Upper lobe of left lung (tissue), 6 donors: Measurements from ENCODE around the gene TTC4. TPM values are rescaled to one million over a fixed set of nuclear protein-coding genes. Genes with fewer than 3 reads are reported as not detected.

Experiments
- ATAC-seq, 2 donors: fragments of 200-7000 bp; cut with Tn5 transposase; one replicate each; pipeline ENCODE4 v1.9.1; 2022; ENCODE audit warnings: mild to moderate bottlenecking in 2 of 2, moderate library complexity in 2 of 2; ENCODE audit not compliant: low FRiP score in 2 of 2
- DNase-seq, 2 donors: peaks; one replicate each; pipeline ENCODE4 v3.0.0-alpha.2; 2019 to 2020
- H3K27ac ChIP-seq, 4 donors: fragments of 200-600 bp; sonication (generic); one replicate each; pipeline ENCODE4 v1.5.1; 2016 to 2019
- H3K27me3 ChIP-seq, 4 donors: fragments of 200-600 bp; sonication (generic); one replicate each; pipeline ENCODE4 v1.5.1; 2017 to 2019
- H3K36me3 ChIP-seq, 4 donors: fragments of 200-600 bp; sonication (generic); one replicate each; pipeline ENCODE4 v1.5.1; 2016 to 2019
- H3K4me1 ChIP-seq, 4 donors: fragments of 200-600 bp; sonication (generic); one replicate each; pipeline ENCODE4 v1.5.1; 2018 to 2019
- H3K4me3 ChIP-seq, 4 donors: fragments of 200-600 bp; sonication (generic); one replicate each; pipeline ENCODE4 v1.5.1; 2017 to 2019; ENCODE audit warnings: mild to moderate bottlenecking in 2 of 4, moderate library complexity in 1 of 4
- H3K9me3 ChIP-seq, 4 donors: fragments of 200-600 bp; sonication (generic); one replicate each; pipeline ENCODE4 v1.5.1; 2018 to 2019
- EP300 ChIP-seq, 4 donors: sonication (generic); formaldehyde crosslinking; IDR thresholded peaks; one replicate each; pipeline ENCODE4 v1.5.1; 2017; ENCODE audit warnings: antibody characterized with exemption in 4 of 4, control low read depth in 2 of 4
- POLR2A ChIP-seq, 4 donors: fragments of 450-650 bp; IDR thresholded peaks; one replicate each; pipeline ENCODE4 v1.5.1; 2016 to 2017; ENCODE audit warnings: antibody characterized with exemption in 4 of 4, mild to moderate bottlenecking in 2 of 4
- POLR2AphosphoS5 ChIP-seq, 2 donors: sonication (generic); formaldehyde crosslinking; IDR thresholded peaks; one replicate each; pipeline ENCODE4 v1.5.1; 2017; ENCODE audit warnings: antibody characterized with exemption in 2 of 2
- WGBS, 2 donors: methylation state at CpG; one replicate each; pipeline ENCODE4 v1.1.5; 2017 to 2018; 5-methylcytosine and 5-hydroxymethylcytosine counted together
- total RNA-seq, 6 donors: library from RNA; depleted of rRNA in 4 of 6; stranded (reverse); fragments of >200 nt in 4 of 6; gene quantifications; one replicate each; pipeline versions ENCODE4 v1.1.0 to v1.2.1, GENCODE V29; 2016 to 2021
- TF ChIP-seq, protein P1 (sequence below), 6 experiments: fragments of 450-650 bp in 4 of 6; fragments of 200-600 bp in 2 of 6; sonication (generic) in 2 of 6; IDR thresholded peaks; one replicate each; pipeline ENCODE4 v1.5.1; 2016 to 2019; ENCODE audit warnings: antibody characterized with exemption in 6 of 6
- donor health status: DM: no; HTN: no; CAD: no; lungs with moderate emphysema.
- donor health status: DM: no; HTN: yes; CAD: no; lungs with severe emphysema.

TTC4 gene
- total RNA-seq, 6 donors from 2014 or later = 6.1 to 28.1 (median 17.0) TPM

DNA sequence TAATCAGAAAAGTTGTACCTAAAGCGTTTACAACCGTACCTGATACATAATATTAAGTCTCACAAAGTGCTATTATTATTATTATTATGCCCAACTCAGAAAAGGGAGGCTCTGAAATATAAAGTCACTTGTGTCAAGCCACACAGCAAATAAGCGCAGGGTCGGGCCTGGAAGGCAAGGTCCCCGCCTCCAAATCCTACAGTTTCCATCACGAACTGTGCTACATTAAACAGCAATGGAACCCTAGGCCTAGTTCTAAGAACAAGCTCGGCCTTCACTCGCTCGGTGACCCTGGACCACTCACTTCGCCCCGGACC lies 48.1 kb downstream of the TTC4 start:
- TF ChIP-seq, protein P1, sequence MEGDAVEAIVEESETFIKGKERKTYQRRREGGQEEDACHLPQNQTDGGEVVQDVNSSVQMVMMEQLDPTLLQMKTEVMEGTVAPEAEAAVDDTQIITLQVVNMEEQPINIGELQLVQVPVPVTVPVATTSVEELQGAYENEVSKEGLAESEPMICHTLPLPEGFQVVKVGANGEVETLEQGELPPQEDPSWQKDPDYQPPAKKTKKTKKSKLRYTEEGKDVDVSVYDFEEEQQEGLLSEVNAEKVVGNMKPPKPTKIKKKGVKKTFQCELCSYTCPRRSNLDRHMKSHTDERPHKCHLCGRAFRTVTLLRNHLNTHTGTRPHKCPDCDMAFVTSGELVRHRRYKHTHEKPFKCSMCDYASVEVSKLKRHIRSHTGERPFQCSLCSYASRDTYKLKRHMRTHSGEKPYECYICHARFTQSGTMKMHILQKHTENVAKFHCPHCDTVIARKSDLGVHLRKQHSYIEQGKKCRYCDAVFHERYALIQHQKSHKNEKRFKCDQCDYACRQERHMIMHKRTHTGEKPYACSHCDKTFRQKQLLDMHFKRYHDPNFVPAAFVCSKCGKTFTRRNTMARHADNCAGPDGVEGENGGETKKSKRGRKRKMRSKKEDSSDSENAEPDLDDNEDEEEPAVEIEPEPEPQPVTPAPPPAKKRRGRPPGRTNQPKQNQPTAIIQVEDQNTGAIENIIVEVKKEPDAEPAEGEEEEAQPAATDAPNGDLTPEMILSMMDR (IDR thresholded peaks at IDR 0.05) = no peak
- TF ChIP-seq POLR2AphosphoS5 (IDR thresholded peaks at IDR 0.05) (no peak), POLR2A (IDR thresholded peaks at IDR 0.05) (no peak), EP300 (IDR thresholded peaks at IDR 0.05) (no peak)
- H3K27me3 ChIP-seq = no peaks in the 10 kb centered on the region
- peak overlapping the region; percentile 68 to 92 (median 80) for H3K4me3 ChIP-seq
- ATAC-seq = no peak
- no peaks in the 10 kb centered on the region for H3K9me3 ChIP-seq
- H3K36me3 ChIP-seq = peaks cover 0 to 2% (median 2%) of the 10 kb centered on the region in 4 donors
- H3K27ac ChIP-seq = peak overlapping the region; percentile 54 to 77 (median 72)
- H3K4me1 ChIP-seq = peaks cover 0 to 14% (median 13%) of the 10 kb centered on the region in 4 donors
- DNase-seq = no peak
- WGBS, 2 donors = 2 to 7% methylated on average over 8 to 11 of the region's 11 CpGs

DNA sequence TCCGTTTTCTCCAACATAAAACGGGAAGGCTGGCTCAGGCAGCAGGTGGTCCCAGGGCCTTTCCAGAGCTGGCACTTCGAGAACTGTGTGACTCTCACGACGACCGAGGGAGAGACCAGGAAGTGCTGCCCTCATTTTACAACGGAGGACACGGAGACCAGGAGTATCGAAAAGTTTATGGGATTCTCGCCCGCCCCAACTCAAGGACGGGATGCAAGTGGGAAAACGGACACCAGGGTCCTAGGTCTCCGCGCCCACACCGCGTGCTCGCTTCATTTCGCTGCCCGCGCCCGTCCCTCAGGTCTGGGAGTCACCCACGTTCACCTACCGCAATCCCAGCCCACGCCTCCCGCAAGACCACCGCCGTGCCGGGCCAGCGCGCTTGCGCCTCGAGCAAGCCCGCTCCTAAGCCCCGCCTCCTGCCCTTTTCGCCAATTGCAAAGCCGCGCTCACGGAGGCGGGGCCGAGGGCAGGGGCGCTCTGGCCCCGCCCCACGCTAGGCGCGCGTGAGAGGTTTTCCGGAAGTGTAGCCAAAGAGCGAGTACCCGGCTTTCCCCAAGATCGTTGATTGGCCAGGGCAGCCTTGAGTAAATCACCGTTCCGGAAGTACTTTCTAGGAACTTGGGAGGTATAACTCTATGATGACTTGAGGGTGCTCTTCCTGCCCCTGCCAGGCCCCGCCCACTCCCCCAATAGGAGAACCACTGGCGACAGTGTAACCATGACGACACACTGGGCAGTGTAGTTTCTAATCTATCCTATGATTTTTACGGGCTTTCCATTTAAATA lies 48.7 kb downstream of the TTC4 start, which contains the start of gene PARS2:
Gene PARS2, minus strand, starts transcription at position 391 of the 789 bp plus-strand sequence. CDS start 5,362 bp downstream, outside the sequence.
- H3K36me3 ChIP-seq = no peaks in the 10 kb centered on the region
- peaks cover 0 to 14% (median 13%) of the 10 kb centered on the region in 4 donors for H3K4me1 ChIP-seq
- ATAC-seq (peak; percentile 99), DNase-seq (peak; percentile 97 to 98)
- 1% methylated on average over 7 to 50 of the region's 57 CpGs for WGBS, 2 donors
- H3K9me3 ChIP-seq = no peaks in the 10 kb centered on the region
- TF ChIP-seq, protein P1 (IDR thresholded peaks at IDR 0.05) = peak in 2 of 6 experiments; percentile 9 to 15
- TF ChIP-seq EP300 (IDR thresholded peaks at IDR 0.05) (peak in 1 of 4 donors; percentile 7), POLR2AphosphoS5 (IDR thresholded peaks at IDR 0.05) (peak; percentile 82 to 84), POLR2A (IDR thresholded peaks at IDR 0.05) (peak in 3 of 4 donors; percentile 38 to 86 (median 61))
- H3K4me3 ChIP-seq = peak within 1 kb of the TSS; percentile 68 to 92 (median 80)
- no peaks in the 10 kb centered on the region for H3K27me3 ChIP-seq
- peak within 1 kb of the TSS; percentile 54 to 77 (median 72) for H3K27ac ChIP-seq

DNA sequence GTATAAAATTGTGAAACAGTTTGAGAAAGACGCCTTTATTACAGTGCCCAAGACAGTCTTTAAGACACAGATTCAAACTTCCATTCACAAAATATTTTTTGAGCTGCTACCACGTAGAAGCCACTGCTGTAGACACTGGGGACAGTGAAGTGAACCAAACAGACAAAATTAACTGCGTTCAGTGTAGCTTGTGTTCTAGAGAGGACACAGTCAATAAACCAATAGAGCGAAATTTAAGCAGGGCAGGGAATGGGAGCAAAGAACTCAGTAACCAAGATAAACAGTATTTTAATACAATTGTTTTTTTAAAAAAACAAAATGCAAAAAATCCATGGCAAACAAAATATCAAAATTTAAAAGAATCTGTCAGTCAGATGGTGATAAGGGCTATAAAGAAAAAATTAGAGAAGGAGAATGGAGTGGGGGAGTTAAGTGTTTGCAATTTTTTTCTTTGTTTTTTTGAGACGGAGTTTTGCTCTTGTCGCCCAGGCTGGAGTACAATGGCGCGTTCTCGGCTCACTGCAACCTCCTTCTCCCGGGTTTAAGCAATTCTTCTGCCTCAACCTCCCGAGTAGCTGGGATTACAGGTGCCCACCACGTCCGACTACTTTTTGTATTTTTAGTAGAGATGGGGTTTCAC lies 49.4 kb downstream of the TTC4 start:
- TF ChIP-seq POLR2AphosphoS5 (IDR thresholded peaks at IDR 0.05) = no peak

DNA sequence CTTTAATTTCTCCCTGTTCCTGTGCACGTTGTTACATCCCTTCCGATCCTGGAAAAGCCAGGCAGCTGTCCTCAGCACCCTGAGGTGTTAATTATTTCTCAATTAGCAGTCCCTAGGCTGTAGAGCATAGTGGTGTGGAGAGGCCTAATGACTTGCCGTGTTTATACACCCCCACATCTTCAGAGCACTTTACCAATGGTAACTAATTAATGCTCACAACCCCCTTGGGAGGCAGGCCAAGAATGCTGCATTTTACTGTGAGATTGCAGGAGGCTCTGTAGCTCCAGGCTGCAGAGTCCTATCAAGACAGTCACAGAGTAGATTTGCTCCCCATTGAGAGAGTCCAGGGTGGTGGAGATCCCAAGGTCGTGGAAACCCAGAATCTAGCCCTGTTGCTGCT lies 51.1 kb downstream of the TTC4 start:
- WGBS, 2 donors = 45 to 50% methylated on average over 4 of the region's 4 CpGs
- Histone ChIP-seq H3K4me1 (peaks cover 0 to 14% (median 13%) of the 10 kb centered on the region in 4 donors), H3K27me3 (no peaks in the 10 kb centered on the region), H3K4me3 (no peak overlapping the region), H3K27ac (no peak overlapping the region), H3K9me3 (no peaks in the 10 kb centered on the region), H3K36me3 (no peaks in the 10 kb centered on the region)
- ATAC-seq = no peak
- DNase-seq = no peak
- TF ChIP-seq POLR2A (IDR thresholded peaks at IDR 0.05) = no peak
- TF ChIP-seq, protein P1 (IDR thresholded peaks at IDR 0.05) = no peak
- no peak for TF ChIP-seq POLR2AphosphoS5 (IDR thresholded peaks at IDR 0.05)
- TF ChIP-seq EP300 (IDR thresholded peaks at IDR 0.05) = no peak

More for the DNA sequence above, 49.4 kb downstream of the TTC4 start:
- Histone ChIP-seq H3K4me1 (peaks cover 0 to 14% (median 13%) of the 10 kb centered on the region in 4 donors), H3K4me3 (peak overlapping the region; percentile 1 to 92 (median 76)), H3K27me3 (no peaks in the 10 kb centered on the region), H3K36me3 (no peaks in the 10 kb centered on the region), H3K27ac (peak overlapping the region in 3 of 4 donors; percentile 13 to 66 (median 54)), H3K9me3 (no peaks in the 10 kb centered on the region)
- no peak for DNase-seq
- peak in 1 of 2 donors; percentile 19 for ATAC-seq
- 63% methylated on average over 13 of the region's 13 CpGs for WGBS, 2 donors

DNA sequence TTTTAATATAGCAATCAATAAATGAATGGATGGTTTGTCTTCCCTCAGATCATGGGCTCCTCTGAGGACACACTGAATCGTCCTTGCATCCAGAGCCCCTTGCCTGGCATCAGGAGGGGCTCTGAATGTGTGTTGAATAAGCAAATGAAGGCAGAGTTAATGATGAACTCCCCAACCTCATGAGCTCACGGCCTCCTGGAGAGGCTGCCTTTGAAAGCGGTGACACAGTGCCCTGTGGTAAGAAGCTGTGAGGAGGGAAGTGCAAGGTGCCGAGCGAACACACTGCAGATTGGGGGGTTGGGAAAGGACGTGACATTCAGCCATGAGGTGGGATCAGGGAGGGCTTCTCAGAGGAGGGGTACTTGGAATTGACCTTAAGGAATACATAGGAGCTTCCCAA lies 51.9 kb downstream of the TTC4 start:
- H3K4me1 ChIP-seq = peaks cover 0 to 14% (median 13%) of the 10 kb centered on the region in 4 donors
- H3K4me3 ChIP-seq = no peak overlapping the region
- DNase-seq = no peak
- ATAC-seq = no peak
- H3K36me3 ChIP-seq = no peaks in the 10 kb centered on the region
- TF ChIP-seq EP300 (IDR thresholded peaks at IDR 0.05) (no peak), POLR2AphosphoS5 (IDR thresholded peaks at IDR 0.05) (no peak), POLR2A (IDR thresholded peaks at IDR 0.05) (no peak)
- TF ChIP-seq, protein P1 (IDR thresholded peaks at IDR 0.05) = no peak
- H3K9me3 ChIP-seq = no peaks in the 10 kb centered on the region
- WGBS, 2 donors = 52 to 56% methylated on average over 6 of the region's 6 CpGs
- H3K27ac ChIP-seq = no peak overlapping the region
- no peaks in the 10 kb centered on the region for H3K27me3 ChIP-seq
